GM18868 (cell line): ENCODE measurements around the gene COPS9.
A peak's percentile ranks its signal among the peaks of the same experiment; 100 is the strongest.

ENCODE experiments used
- ATAC-seq: cut with Tn5 transposase; IDR thresholded peaks from one replicate; pipeline ENCODE4 v1.9.1; 2021; ENCODE audit warnings: mild to moderate bottlenecking, moderate library complexity; ENCODE audit not compliant: unreplicated experiment

Gene COPS9

GRCh38 chr2:240136013-240136670 lies at the start of gene COPS9:
TSS of gene COPS9 (minus strand) at chr2:240136305. CDS start at chr2:240136284, 21 bp downstream.
- peak; percentile 95 for ATAC-seq

GRCh38 chr2:240184656-240185055 lies 48.6 kb upstream of the COPS9 start:
- ATAC-seq: no peak

- ATAC-seq: no peak
These were observed 47.9 kb upstream of the COPS9 start for GRCh38 chr2:240183875-240184590.

GRCh38 chr2:240183006-240183874 lies 47.1 kb upstream of the COPS9 start:
- no peak for ATAC-seq

- ATAC-seq: no peak
These were observed 46.4 kb upstream of the COPS9 start for GRCh38 chr2:240182476-240182875.

GRCh38 chr2:240182001-240182400 lies 45.9 kb upstream of the COPS9 start:
- no peak for ATAC-seq

- no peak for ATAC-seq
These were observed 44.0 kb upstream of the COPS9 start for GRCh38 chr2:240179941-240180666.

- no peak for ATAC-seq
These were observed 43.2 kb upstream of the COPS9 start for GRCh38 chr2:240179186-240179815.

GRCh38 chr2:240178564-240178963 lies 42.5 kb upstream of the COPS9 start:
- ATAC-seq: no peak

- no peak for ATAC-seq
These were observed 38.4 kb upstream of the COPS9 start for GRCh38 chr2:240174496-240174895.

- no peak for ATAC-seq
These were observed 36.2 kb upstream of the COPS9 start for GRCh38 chr2:240172071-240172895.

GRCh38 chr2:240170883-240171282 lies 34.8 kb upstream of the COPS9 start:
- ATAC-seq: no peak

GRCh38 chr2:240170354-240170735 lies 34.2 kb upstream of the COPS9 start:
- no peak for ATAC-seq

GRCh38 chr2:240169486-240170353 lies 33.6 kb upstream of the COPS9 start:
- ATAC-seq: no peak

GRCh38 chr2:240168546-240169361 lies 32.6 kb upstream of the COPS9 start:
- no peak for ATAC-seq

GRCh38 chr2:240168041-240168440 lies 31.9 kb upstream of the COPS9 start:
- ATAC-seq: no peak

GRCh38 chr2:240167588-240167880 lies 31.4 kb upstream of the COPS9 start:
- no peak for ATAC-seq
